Stomach smooth muscle (tissue), 2 donors: Measurements from ENCODE around the gene PRKCB.
"Not testable (repeated sequence)": the region's sequence is repeated elsewhere in the genome, so short reads cannot be mapped to it uniquely, and the experiment has no call there.

Experiments used
- H3K27ac ChIP-seq: one replicate; pipeline ENCODE4 v1.7.0; 2013; ENCODE audit warnings: mild to moderate bottlenecking, low read length, inconsistent platforms
- H3K27me3 ChIP-seq, 2 donors: one replicate each; pipeline ENCODE4 v1.7.0; 2013; ENCODE audit warnings: low read length in 2 of 2; ENCODE audit not compliant: insufficient read depth in 2 of 2, control insufficient read depth in 1 of 2
- H3K36me3 ChIP-seq, 2 donors: one replicate each; pipeline ENCODE4 v1.7.0; 2013; ENCODE audit warnings: low read length in 2 of 2; ENCODE audit not compliant: control insufficient read depth in 2 of 2, insufficient read depth in 2 of 2
- H3K4me1 ChIP-seq: one replicate; pipeline ENCODE4 v1.7.0; 2013; ENCODE audit warnings: low read length; ENCODE audit not compliant: control insufficient read depth, insufficient read depth
- H3K4me3 ChIP-seq, 2 donors: one replicate each; pipeline ENCODE4 v1.7.0; 2013; ENCODE audit warnings: low read length in 2 of 2
- H3K9ac ChIP-seq, 2 donors: one replicate each; pipeline ENCODE4 v1.7.0; 2013; ENCODE audit warnings: low read length in 2 of 2, mild to moderate bottlenecking in 1 of 2
- H3K9me3 ChIP-seq, 2 donors: one replicate each; pipeline ENCODE4 v1.7.0; 2013; ENCODE audit warnings: low read length in 2 of 2; ENCODE audit not compliant: control insufficient read depth in 2 of 2
- donor health status: healthy.
- donor health status: Pancreatic carcinoma.

The PRKCB gene

GRCh38 chr16:24091125-24091524, 255.3 kb downstream of the PRKCB start:
- Histone ChIP-seq H3K9me3 (peaks cover 0 to 5% of the 10 kb centered on the region in 2 donors), H3K27ac (no peak overlapping the region), H3K4me3 (no peak overlapping the region), H3K27me3 (no peaks in the 10 kb centered on the region), H3K36me3 (peaks cover 2 to 7% of the 10 kb centered on the region in 2 donors), H3K9ac (no peak overlapping the region), H3K4me1 (no peaks in the 10 kb centered on the region)

GRCh38 chr16:24093049-24093448, 257.3 kb downstream of the PRKCB start:
- peaks cover 2 to 7% of the 10 kb centered on the region in 2 donors for H3K36me3 ChIP-seq
- H3K4me3 ChIP-seq: no peak overlapping the region
- no peaks in the 10 kb centered on the region for H3K4me1 ChIP-seq

GRCh38 chr16:24094660-24095059, 258.9 kb downstream of the PRKCB start:
- no peaks in the 10 kb centered on the region for H3K4me1 ChIP-seq
- peaks cover 0 to 5% of the 10 kb centered on the region in 2 donors for H3K9me3 ChIP-seq
- no peaks in the 10 kb centered on the region for H3K27me3 ChIP-seq
- H3K9ac ChIP-seq: no peak overlapping the region
- peaks cover 2 to 7% of the 10 kb centered on the region in 2 donors for H3K36me3 ChIP-seq
- H3K27ac ChIP-seq: no peak overlapping the region
- H3K4me3 ChIP-seq: no peak overlapping the region

More at GRCh38 chr16:24093049-24093448, 257.3 kb downstream of the PRKCB start:
- no peaks in the 10 kb centered on the region for H3K27me3 ChIP-seq
- no peak overlapping the region for H3K27ac ChIP-seq
- H3K9me3 ChIP-seq: peaks cover 0 to 5% of the 10 kb centered on the region in 2 donors
- no peak overlapping the region for H3K9ac ChIP-seq

GRCh38 chr16:24098896-24099295, 263.1 kb downstream of the PRKCB start:
- H3K9ac ChIP-seq: no peak overlapping the region
- no peaks in the 10 kb centered on the region for H3K27me3 ChIP-seq
- no peak overlapping the region for H3K4me3 ChIP-seq
- H3K9me3 ChIP-seq: no peaks in the 10 kb centered on the region
- H3K4me1 ChIP-seq: no peaks in the 10 kb centered on the region
- no peak overlapping the region for H3K27ac ChIP-seq
- peaks cover 0 to under 1% of the 10 kb centered on the region in 2 donors for H3K36me3 ChIP-seq

- no peaks in the 10 kb centered on the region for H3K27me3 ChIP-seq
- no peaks in the 10 kb centered on the region for H3K9me3 ChIP-seq
- H3K27ac ChIP-seq: no peak overlapping the region
- no peaks in the 10 kb centered on the region for H3K4me1 ChIP-seq
- H3K4me3 ChIP-seq: no peak overlapping the region
- H3K36me3 ChIP-seq: peaks cover 0 to 2% of the 10 kb centered on the region in 2 donors
- no peak overlapping the region for H3K9ac ChIP-seq
Observed at GRCh38 chr16:24101431-24101830, 265.6 kb downstream of the PRKCB start.

GRCh38 chr16:24102209-24102660, 266.5 kb downstream of the PRKCB start:
- H3K27me3 ChIP-seq: no peaks in the 10 kb centered on the region
- H3K4me3 ChIP-seq: no peak overlapping the region
- no peak overlapping the region for H3K27ac ChIP-seq
- no peak overlapping the region for H3K9ac ChIP-seq
- H3K4me1 ChIP-seq: no peaks in the 10 kb centered on the region
- no peaks in the 10 kb centered on the region for H3K9me3 ChIP-seq
- H3K36me3 ChIP-seq: peaks cover 0 to 2% of the 10 kb centered on the region in 2 donors

GRCh38 chr16:24105471-24105870, 269.7 kb downstream of the PRKCB start:
- not testable (repeated sequence) for H3K4me3 ChIP-seq, H3K27ac ChIP-seq, H3K36me3 ChIP-seq

GRCh38 chr16:24108090-24108489, 272.3 kb downstream of the PRKCB start:
- H3K4me1 ChIP-seq, H3K4me3 ChIP-seq, H3K27ac ChIP-seq, H3K9me3 ChIP-seq, H3K36me3 ChIP-seq, H3K27me3 ChIP-seq, H3K9ac ChIP-seq: not testable (repeated sequence)

More at GRCh38 chr16:24105471-24105870, 269.7 kb downstream of the PRKCB start:
- H3K27me3 ChIP-seq, H3K4me1 ChIP-seq, H3K9ac ChIP-seq, H3K9me3 ChIP-seq: not testable (repeated sequence)

- Histone ChIP-seq H3K27me3 (no peaks in the 10 kb centered on the region), H3K9ac (no peak overlapping the region), H3K4me3 (no peak overlapping the region), H3K9me3 (no peaks in the 10 kb centered on the region), H3K4me1 (no peaks in the 10 kb centered on the region), H3K27ac (no peak overlapping the region), H3K36me3 (no peaks in the 10 kb centered on the region)
Observed at GRCh38 chr16:24111724-24112302, 276.0 kb downstream of the PRKCB start.

GRCh38 chr16:24113115-24113745, 277.4 kb downstream of the PRKCB start:
- H3K9ac ChIP-seq: no peak overlapping the region
- no peaks in the 10 kb centered on the region for H3K9me3 ChIP-seq
- no peak overlapping the region for H3K4me3 ChIP-seq
- no peaks in the 10 kb centered on the region for H3K4me1 ChIP-seq
- no peaks in the 10 kb centered on the region for H3K36me3 ChIP-seq
- H3K27ac ChIP-seq: no peak overlapping the region
- H3K27me3 ChIP-seq: no peaks in the 10 kb centered on the region

GRCh38 chr16:24114876-24115275, 279.1 kb downstream of the PRKCB start:
- no peaks in the 10 kb centered on the region for H3K27me3 ChIP-seq
- H3K4me1 ChIP-seq: no peaks in the 10 kb centered on the region
- H3K9me3 ChIP-seq: no peaks in the 10 kb centered on the region
- no peak overlapping the region for H3K27ac ChIP-seq
- no peaks in the 10 kb centered on the region for H3K36me3 ChIP-seq
- H3K9ac ChIP-seq: no peak overlapping the region
- no peak overlapping the region for H3K4me3 ChIP-seq
